PFSK-1 (cell line): Measurements from ENCODE around the gene F2RL3.

Experiments
- FOXP2 ChIP-seq: optimal IDR thresholded peaks from 2 replicates; pipeline ENCODE3; 2011; ENCODE audit warnings: borderline replicate concordance, control low read depth, inconsistent platforms; ENCODE audit not compliant: insufficient read depth; ENCODE audit errors: extremely low read length, extremely low read depth
- POLR2AphosphoS5 ChIP-seq: IDR thresholded peaks from 2 replicates; pipeline ENCODE4 v1.6.1; 2012; ENCODE audit warnings: low read depth, mild to moderate bottlenecking, control low read depth, low read length, moderate library complexity
- TAF1 ChIP-seq: IDR thresholded peaks from 2 replicates; pipeline ENCODE4 v1.6.1; 2012; ENCODE audit warnings: low read length, control low read depth, borderline replicate concordance; ENCODE audit not compliant: insufficient read depth
- TF ChIP-seq, protein P1 (sequence below), 2 experiments: IDR thresholded peaks; 2 replicates each; pipeline versions ENCODE4 v1.6.1 to v1.8.0; 2011 to 2012; ENCODE audit warnings: low read depth in 2 of 2, low read length in 2 of 2, control low read depth in 1 of 2, inconsistent platforms in 1 of 2, mild to moderate bottlenecking in 1 of 2, moderate library complexity in 1 of 2; ENCODE audit not compliant: insufficient read depth in 1 of 2

DNA sequence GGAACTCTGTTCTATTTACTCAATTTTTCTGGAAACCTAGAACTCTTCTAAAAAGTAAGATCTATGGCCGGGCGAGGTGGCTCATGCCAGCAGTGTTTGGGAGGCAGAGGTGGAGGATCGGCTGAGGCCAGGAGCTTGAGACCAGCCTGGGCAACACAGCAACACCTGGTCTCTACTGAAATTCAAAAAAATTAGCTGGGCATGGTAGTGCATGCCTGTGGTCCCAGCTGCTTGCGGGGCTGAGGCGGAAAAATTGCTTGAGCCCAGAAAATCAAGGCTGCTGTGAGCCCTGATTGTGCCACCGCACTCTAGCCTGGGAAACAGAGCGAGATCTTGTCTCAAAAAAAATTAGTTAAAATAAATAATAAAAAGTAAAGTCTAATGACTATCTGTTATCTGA is 28.6 kb downstream of the F2RL3 start:
- no peak for TF ChIP-seq TAF1
- TF ChIP-seq POLR2AphosphoS5, result no peak
- TF ChIP-seq, protein P1, sequence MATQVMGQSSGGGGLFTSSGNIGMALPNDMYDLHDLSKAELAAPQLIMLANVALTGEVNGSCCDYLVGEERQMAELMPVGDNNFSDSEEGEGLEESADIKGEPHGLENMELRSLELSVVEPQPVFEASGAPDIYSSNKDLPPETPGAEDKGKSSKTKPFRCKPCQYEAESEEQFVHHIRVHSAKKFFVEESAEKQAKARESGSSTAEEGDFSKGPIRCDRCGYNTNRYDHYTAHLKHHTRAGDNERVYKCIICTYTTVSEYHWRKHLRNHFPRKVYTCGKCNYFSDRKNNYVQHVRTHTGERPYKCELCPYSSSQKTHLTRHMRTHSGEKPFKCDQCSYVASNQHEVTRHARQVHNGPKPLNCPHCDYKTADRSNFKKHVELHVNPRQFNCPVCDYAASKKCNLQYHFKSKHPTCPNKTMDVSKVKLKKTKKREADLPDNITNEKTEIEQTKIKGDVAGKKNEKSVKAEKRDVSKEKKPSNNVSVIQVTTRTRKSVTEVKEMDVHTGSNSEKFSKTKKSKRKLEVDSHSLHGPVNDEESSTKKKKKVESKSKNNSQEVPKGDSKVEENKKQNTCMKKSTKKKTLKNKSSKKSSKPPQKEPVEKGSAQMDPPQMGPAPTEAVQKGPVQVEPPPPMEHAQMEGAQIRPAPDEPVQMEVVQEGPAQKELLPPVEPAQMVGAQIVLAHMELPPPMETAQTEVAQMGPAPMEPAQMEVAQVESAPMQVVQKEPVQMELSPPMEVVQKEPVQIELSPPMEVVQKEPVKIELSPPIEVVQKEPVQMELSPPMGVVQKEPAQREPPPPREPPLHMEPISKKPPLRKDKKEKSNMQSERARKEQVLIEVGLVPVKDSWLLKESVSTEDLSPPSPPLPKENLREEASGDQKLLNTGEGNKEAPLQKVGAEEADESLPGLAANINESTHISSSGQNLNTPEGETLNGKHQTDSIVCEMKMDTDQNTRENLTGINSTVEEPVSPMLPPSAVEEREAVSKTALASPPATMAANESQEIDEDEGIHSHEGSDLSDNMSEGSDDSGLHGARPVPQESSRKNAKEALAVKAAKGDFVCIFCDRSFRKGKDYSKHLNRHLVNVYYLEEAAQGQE (IDR thresholded peaks at IDR 0.05; ENCODE audit: insufficient read depth in 1 of 2, low read depth in 2 of 2, low read length in 2 of 2), result no peak
- no peak for TF ChIP-seq FOXP2
